ENCODE data around the gene PIGL.

DNA sequence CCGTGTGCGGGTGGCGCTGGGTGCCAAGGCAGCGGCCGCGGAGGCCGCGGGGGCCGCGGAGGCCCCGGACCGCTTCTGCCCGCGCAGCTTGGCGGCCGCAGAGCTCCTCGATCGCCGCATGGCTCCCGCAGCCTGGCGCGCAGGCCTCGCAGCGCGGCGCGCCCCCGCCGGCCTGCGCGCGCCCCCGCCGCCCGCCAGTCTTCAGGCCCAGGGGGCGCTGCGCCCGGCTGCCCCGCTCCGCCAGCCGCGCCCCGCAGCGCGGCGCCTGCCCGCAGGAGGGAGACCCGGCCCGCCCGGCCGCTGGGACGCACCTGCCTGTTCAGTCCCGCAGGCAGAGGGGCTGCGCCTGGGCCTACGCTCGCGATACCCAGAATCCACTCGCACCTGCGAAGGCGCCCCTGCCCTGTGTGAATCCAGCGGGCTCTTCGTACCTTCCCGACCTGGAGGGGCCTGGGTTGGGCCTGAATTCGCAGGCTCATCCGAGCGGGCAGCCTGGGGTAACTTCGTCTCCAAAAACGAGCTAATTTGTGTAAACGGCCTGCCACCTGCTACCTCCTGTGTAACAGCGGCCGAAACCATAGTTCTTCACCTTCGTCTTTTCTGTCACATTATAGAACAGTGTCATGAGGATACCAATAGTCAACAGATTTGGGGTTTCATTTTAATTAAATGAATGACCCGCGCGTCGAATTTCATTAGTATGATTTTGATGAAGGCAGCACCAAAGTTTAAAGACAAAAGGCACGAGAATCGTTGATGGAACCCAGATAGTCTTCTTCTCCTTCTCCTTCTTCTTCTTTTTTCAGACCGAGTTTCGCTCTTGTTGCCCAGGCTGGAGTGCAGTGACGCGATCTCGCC is 136.5 kb downstream of the PIGL start, which contains the start of gene CENPV:
- TF ChIP-seq, protein P1, sequence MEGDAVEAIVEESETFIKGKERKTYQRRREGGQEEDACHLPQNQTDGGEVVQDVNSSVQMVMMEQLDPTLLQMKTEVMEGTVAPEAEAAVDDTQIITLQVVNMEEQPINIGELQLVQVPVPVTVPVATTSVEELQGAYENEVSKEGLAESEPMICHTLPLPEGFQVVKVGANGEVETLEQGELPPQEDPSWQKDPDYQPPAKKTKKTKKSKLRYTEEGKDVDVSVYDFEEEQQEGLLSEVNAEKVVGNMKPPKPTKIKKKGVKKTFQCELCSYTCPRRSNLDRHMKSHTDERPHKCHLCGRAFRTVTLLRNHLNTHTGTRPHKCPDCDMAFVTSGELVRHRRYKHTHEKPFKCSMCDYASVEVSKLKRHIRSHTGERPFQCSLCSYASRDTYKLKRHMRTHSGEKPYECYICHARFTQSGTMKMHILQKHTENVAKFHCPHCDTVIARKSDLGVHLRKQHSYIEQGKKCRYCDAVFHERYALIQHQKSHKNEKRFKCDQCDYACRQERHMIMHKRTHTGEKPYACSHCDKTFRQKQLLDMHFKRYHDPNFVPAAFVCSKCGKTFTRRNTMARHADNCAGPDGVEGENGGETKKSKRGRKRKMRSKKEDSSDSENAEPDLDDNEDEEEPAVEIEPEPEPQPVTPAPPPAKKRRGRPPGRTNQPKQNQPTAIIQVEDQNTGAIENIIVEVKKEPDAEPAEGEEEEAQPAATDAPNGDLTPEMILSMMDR (conservative IDR thresholded peaks at IDR 0.05): no peak
- no peak for TF ChIP-seq EZH2 (IDR thresholded peaks at IDR 0.05; ENCODE audit: low read depth)

Data from PC-9 (cell line).